ENCODE measurements around the gene C1R.
"Not testable (repeated sequence)": the region's sequence is repeated elsewhere in the genome, so short reads cannot be mapped to it uniquely, and the experiment has no call there.

C1R gene

GRCh38 chr12:7058850-7059395 lies 33.3 kb downstream of the C1R start:
- Histone ChIP-seq H3K36me3 (ENCODE audit: insufficient read depth, low read length) (no peaks in the 10 kb centered on the region), H3F3A (ENCODE audit: insufficient read depth, low read length) (no peaks in the 10 kb centered on the region), H3K9me3 (ENCODE audit: low read length) (no peaks in the 10 kb centered on the region), H3K4me1 (ENCODE audit: insufficient read depth, low read length, severe bottlenecking) (no peaks in the 10 kb centered on the region), H3K27ac (ENCODE audit: low read depth, low read length, poor library complexity, severe bottlenecking) (no peak overlapping the region), H4K20me1 (ENCODE audit: insufficient read depth, low read length) (no peaks in the 10 kb centered on the region), H3K79me2 (ENCODE audit: insufficient read depth, low read length) (no peaks in the 10 kb centered on the region), H3K4me3 (ENCODE audit: low read depth, low read length, poor library complexity, severe bottlenecking) (no peak overlapping the region), H3K9ac (ENCODE audit: low read length) (no peak overlapping the region), H3K27me3 (ENCODE audit: insufficient read depth, low read length) (peaks cover 4% of the 10 kb centered on the region; the same call in 1 of the 2 replicates), H2AFZ (ENCODE audit: low read length) (no peak overlapping the region), H3K9me2 (ENCODE audit: low read depth, low read length) (no peaks in the 10 kb centered on the region), H3K4me2 (ENCODE audit: low read length) (no peak overlapping the region)
- TF ChIP-seq EZH2 (IDR thresholded peaks at IDR 0.05; ENCODE audit: borderline replicate concordance, low read length), result no peak
- TF ChIP-seq, protein P1, sequence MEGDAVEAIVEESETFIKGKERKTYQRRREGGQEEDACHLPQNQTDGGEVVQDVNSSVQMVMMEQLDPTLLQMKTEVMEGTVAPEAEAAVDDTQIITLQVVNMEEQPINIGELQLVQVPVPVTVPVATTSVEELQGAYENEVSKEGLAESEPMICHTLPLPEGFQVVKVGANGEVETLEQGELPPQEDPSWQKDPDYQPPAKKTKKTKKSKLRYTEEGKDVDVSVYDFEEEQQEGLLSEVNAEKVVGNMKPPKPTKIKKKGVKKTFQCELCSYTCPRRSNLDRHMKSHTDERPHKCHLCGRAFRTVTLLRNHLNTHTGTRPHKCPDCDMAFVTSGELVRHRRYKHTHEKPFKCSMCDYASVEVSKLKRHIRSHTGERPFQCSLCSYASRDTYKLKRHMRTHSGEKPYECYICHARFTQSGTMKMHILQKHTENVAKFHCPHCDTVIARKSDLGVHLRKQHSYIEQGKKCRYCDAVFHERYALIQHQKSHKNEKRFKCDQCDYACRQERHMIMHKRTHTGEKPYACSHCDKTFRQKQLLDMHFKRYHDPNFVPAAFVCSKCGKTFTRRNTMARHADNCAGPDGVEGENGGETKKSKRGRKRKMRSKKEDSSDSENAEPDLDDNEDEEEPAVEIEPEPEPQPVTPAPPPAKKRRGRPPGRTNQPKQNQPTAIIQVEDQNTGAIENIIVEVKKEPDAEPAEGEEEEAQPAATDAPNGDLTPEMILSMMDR (IDR thresholded peaks at IDR 0.05; ENCODE audit: low read length), result no peak

GRCh38 chr12:7058163-7058845 lies 33.9 kb downstream of the C1R start:
- Histone ChIP-seq H4K20me1 (ENCODE audit: insufficient read depth, low read length) (no peaks in the 10 kb centered on the region), H3K4me1 (ENCODE audit: insufficient read depth, low read length, severe bottlenecking) (no peaks in the 10 kb centered on the region), H3K9me3 (ENCODE audit: low read length) (no peaks in the 10 kb centered on the region), H3K27ac (ENCODE audit: low read depth, low read length, poor library complexity, severe bottlenecking) (no peak overlapping the region), H3K27me3 (ENCODE audit: insufficient read depth, low read length) (peaks cover 4% of the 10 kb centered on the region; the same call in 1 of the 2 replicates), H3K36me3 (ENCODE audit: insufficient read depth, low read length) (no peaks in the 10 kb centered on the region), H3K9me2 (ENCODE audit: low read depth, low read length) (no peaks in the 10 kb centered on the region), H3K4me3 (ENCODE audit: low read depth, low read length, poor library complexity, severe bottlenecking) (no peak overlapping the region), H3F3A (ENCODE audit: insufficient read depth, low read length) (no peaks in the 10 kb centered on the region), H3K4me2 (ENCODE audit: low read length) (no peak overlapping the region), H2AFZ (ENCODE audit: low read length) (no peak overlapping the region), H3K9ac (ENCODE audit: low read length) (no peak overlapping the region), H3K79me2 (ENCODE audit: insufficient read depth, low read length) (no peaks in the 10 kb centered on the region)
- TF ChIP-seq EZH2 (IDR thresholded peaks at IDR 0.05; ENCODE audit: borderline replicate concordance, low read length), result no peak
- TF ChIP-seq, protein P1 (IDR thresholded peaks at IDR 0.05; ENCODE audit: low read length), result no peak

GRCh38 chr12:7055736-7056135 lies 36.5 kb downstream of the C1R start:
- not testable (repeated sequence) for H3K9ac ChIP-seq (ENCODE audit: low read length); H3K4me1 ChIP-seq (ENCODE audit: insufficient read depth, low read length, severe bottlenecking); H3K4me3 ChIP-seq (ENCODE audit: low read depth, low read length, poor library complexity, severe bottlenecking); H3F3A ChIP-seq (ENCODE audit: insufficient read depth, low read length); H3K27me3 ChIP-seq (ENCODE audit: insufficient read depth, low read length); H2AFZ ChIP-seq (ENCODE audit: low read length); H3K9me2 ChIP-seq (ENCODE audit: low read depth, low read length); H3K9me3 ChIP-seq (ENCODE audit: low read length); H4K20me1 ChIP-seq (ENCODE audit: insufficient read depth, low read length); H3K27ac ChIP-seq (ENCODE audit: low read depth, low read length, poor library complexity, severe bottlenecking); H3K4me2 ChIP-seq (ENCODE audit: low read length); H3K79me2 ChIP-seq (ENCODE audit: insufficient read depth, low read length); H3K36me3 ChIP-seq (ENCODE audit: insufficient read depth, low read length)

GRCh38 chr12:7054925-7055324 lies 37.3 kb downstream of the C1R start:
- H3K9ac ChIP-seq (ENCODE audit: low read length), result no peak overlapping the region
- no peak overlapping the region for H2AFZ ChIP-seq (ENCODE audit: low read length)
- no peak for TF ChIP-seq EZH2 (IDR thresholded peaks at IDR 0.05; ENCODE audit: borderline replicate concordance, low read length)
- TF ChIP-seq, protein P1 (IDR thresholded peaks at IDR 0.05; ENCODE audit: low read length), result no peak
- no peaks in the 10 kb centered on the region for H3F3A ChIP-seq (ENCODE audit: insufficient read depth, low read length)
- H3K4me2 ChIP-seq (ENCODE audit: low read length), result no peak overlapping the region
- H3K4me3 ChIP-seq (ENCODE audit: low read depth, low read length, poor library complexity, severe bottlenecking), result no peak overlapping the region
- no peak overlapping the region for H3K27ac ChIP-seq (ENCODE audit: low read depth, low read length, poor library complexity, severe bottlenecking)
- no peaks in the 10 kb centered on the region; the same call in 1 of the 2 replicates for H3K27me3 ChIP-seq (ENCODE audit: insufficient read depth, low read length)
- no peaks in the 10 kb centered on the region for H3K9me3 ChIP-seq (ENCODE audit: low read length)
- no peaks in the 10 kb centered on the region for H3K9me2 ChIP-seq (ENCODE audit: low read depth, low read length)
- H4K20me1 ChIP-seq (ENCODE audit: insufficient read depth, low read length), result no peaks in the 10 kb centered on the region
- H3K36me3 ChIP-seq (ENCODE audit: insufficient read depth, low read length), result no peaks in the 10 kb centered on the region
- H3K4me1 ChIP-seq (ENCODE audit: insufficient read depth, low read length, severe bottlenecking), result no peaks in the 10 kb centered on the region
- H3K79me2 ChIP-seq (ENCODE audit: insufficient read depth, low read length), result no peaks in the 10 kb centered on the region

DNA sequence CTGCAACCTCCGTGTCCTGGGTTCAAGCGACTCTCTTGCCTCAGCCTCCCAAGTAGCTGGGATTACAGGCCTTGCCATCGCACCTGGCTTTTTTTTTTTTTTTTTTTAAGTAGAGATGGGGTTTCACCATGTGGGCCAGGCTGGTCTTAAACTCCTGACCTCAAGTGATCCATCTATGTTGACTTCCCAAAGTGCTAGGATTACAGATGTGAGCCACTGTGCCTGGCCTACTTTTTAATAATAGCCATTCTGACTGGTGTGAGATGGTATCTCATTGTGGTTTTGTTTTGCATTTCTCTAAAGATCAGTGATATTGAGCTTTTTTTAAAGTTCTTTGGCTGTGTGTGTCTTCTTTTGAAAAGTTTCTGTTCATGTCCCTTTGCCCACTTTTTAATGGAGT lies 42.3 kb downstream of the C1R start:
- not testable (repeated sequence) for H4K20me1 ChIP-seq (ENCODE audit: insufficient read depth, low read length); H3K36me3 ChIP-seq (ENCODE audit: insufficient read depth, low read length); H3K4me1 ChIP-seq (ENCODE audit: insufficient read depth, low read length, severe bottlenecking); H3K9me3 ChIP-seq (ENCODE audit: low read length); H3K27ac ChIP-seq (ENCODE audit: low read depth, low read length, poor library complexity, severe bottlenecking); H3K4me2 ChIP-seq (ENCODE audit: low read length); H3F3A ChIP-seq (ENCODE audit: insufficient read depth, low read length); H3K27me3 ChIP-seq (ENCODE audit: insufficient read depth, low read length); H3K4me3 ChIP-seq (ENCODE audit: low read depth, low read length, poor library complexity, severe bottlenecking); H3K9me2 ChIP-seq (ENCODE audit: low read depth, low read length); H3K9ac ChIP-seq (ENCODE audit: low read length); H3K79me2 ChIP-seq (ENCODE audit: insufficient read depth, low read length); H2AFZ ChIP-seq (ENCODE audit: low read length)
